Tibial nerve (tissue), 4 donors: ENCODE data around the gene KCTD16. TPM values are rescaled to one million over a fixed set of nuclear protein-coding genes. Genes with fewer than 3 reads are reported as not detected.

Experiments used
- DNase-seq, 2 donors: peaks; one replicate each; pipeline ENCODE4 v3.0.0-alpha.2; 2019; ENCODE audit warnings: low spot score in 2 of 2
- H3K27ac ChIP-seq, 4 donors: fragments of 200-600 bp; sonication (generic) in 3 of 4; one replicate each; pipeline ENCODE4 v1.5.1; 2017 to 2019; ENCODE audit warnings: mild to moderate bottlenecking in 1 of 4
- H3K27me3 ChIP-seq, 2 donors: fragments of 200-600 bp; sonication (generic) in 1 of 2; one replicate each; pipeline versions ENCODE4 v1.5.1 to v1.6.0; 2017 to 2019
- H3K36me3 ChIP-seq, 3 donors: fragments of 200-600 bp; sonication (generic); one replicate each; pipeline ENCODE4 v1.5.1; 2018 to 2019
- H3K4me1 ChIP-seq, 4 donors: fragments of 200-600 bp; sonication (generic) in 3 of 4; one replicate each; pipeline ENCODE4 v1.5.1; 2017 to 2019
- H3K4me3 ChIP-seq, 4 donors: fragments of 200-600 bp; sonication (generic) in 3 of 4; one replicate each; pipeline ENCODE4 v1.5.1; 2017 to 2019; ENCODE audit warnings: mild to moderate bottlenecking in 1 of 4, moderate library complexity in 1 of 4
- H3K9me3 ChIP-seq, 4 donors: fragments of 200-600 bp; sonication (generic) in 3 of 4; one replicate each; pipeline ENCODE4 v1.5.1; 2017 to 2019
- EP300 ChIP-seq, 2 donors: sonication (generic); formaldehyde crosslinking; IDR thresholded peaks; one replicate each; pipeline ENCODE4 v1.6.1; 2017; ENCODE audit warnings: antibody characterized with exemption in 2 of 2, mild to moderate bottlenecking in 1 of 2
- POLR2A ChIP-seq, 2 donors: fragments of 450-650 bp; IDR thresholded peaks; one replicate each; pipeline ENCODE4 v1.6.1; 2017; ENCODE audit warnings: antibody characterized with exemption in 2 of 2, mild to moderate bottlenecking in 2 of 2, moderate library complexity in 2 of 2
- WGBS, 2 donors: methylation state at CpG; one replicate each; pipeline ENCODE4 v1.1.5; 2018; 5-methylcytosine and 5-hydroxymethylcytosine counted together
- total RNA-seq, 4 donors: library from RNA; depleted of rRNA; stranded (reverse); fragments of >200 nt; gene quantifications; one replicate each; pipeline ENCODE4 v1.1.0, GENCODE V29; 2016
- TF ChIP-seq, protein P1 (sequence below), 5 experiments: fragments of 200-600 bp in 3 of 5; fragments of 450-650 bp in 2 of 5; sonication (generic) in 3 of 5; IDR thresholded peaks; one replicate each; pipeline ENCODE4 v1.5.1; 2016 to 2019; ENCODE audit warnings: antibody characterized with exemption in 5 of 5, mild to moderate bottlenecking in 3 of 5, moderate library complexity in 2 of 5

The KCTD16 gene
- total RNA-seq, 4 donors from 2014 or later = under 0.01 to 0.44 (median 0.41) TPM

DNA sequence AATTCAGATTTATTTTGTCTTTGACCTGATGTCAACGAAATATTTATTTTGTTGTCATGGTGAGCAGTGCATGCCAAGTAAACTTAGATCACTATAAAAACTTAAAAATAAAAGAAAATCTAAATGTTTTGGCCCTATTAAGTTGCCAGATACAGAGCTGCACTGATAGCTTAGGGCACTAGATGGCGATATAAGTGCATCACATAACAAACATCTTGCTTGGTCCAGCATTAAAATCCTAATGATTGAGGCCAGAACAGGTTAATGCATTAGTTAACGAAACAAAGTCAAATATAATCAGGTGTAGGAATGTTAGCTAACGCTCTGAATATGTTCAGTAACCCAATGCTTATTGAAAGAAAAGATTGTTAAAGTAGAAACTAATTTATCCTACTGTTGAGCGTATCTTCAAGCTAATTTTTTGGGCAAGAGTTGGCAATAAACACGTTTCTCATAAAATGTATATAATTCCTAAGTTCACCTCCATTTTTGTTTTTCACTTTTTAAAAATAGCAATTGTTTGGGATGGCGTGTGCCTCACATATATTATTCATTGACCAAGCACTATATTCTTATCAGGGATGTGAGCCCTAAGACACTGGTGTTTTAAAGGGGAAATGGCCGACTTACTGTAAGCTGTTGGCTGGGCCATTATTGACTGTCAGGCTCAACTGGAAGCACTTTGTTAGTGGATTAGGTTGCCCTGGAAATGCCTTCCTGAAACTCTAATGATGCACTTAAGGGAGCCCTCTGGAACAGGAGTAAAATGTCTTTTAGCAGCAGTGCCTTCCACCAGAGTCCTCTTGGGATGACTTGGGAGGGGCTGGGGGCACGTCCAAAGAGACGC, 33.3 kb downstream of the KCTD16 start:
- no peaks in the 10 kb centered on the region for H3K9me3 ChIP-seq
- TF ChIP-seq POLR2A (IDR thresholded peaks at IDR 0.05) = no peak
- TF ChIP-seq, protein P1, sequence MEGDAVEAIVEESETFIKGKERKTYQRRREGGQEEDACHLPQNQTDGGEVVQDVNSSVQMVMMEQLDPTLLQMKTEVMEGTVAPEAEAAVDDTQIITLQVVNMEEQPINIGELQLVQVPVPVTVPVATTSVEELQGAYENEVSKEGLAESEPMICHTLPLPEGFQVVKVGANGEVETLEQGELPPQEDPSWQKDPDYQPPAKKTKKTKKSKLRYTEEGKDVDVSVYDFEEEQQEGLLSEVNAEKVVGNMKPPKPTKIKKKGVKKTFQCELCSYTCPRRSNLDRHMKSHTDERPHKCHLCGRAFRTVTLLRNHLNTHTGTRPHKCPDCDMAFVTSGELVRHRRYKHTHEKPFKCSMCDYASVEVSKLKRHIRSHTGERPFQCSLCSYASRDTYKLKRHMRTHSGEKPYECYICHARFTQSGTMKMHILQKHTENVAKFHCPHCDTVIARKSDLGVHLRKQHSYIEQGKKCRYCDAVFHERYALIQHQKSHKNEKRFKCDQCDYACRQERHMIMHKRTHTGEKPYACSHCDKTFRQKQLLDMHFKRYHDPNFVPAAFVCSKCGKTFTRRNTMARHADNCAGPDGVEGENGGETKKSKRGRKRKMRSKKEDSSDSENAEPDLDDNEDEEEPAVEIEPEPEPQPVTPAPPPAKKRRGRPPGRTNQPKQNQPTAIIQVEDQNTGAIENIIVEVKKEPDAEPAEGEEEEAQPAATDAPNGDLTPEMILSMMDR (IDR thresholded peaks at IDR 0.05) = peak; percentile 64 to 82 (median 79)
- H3K4me1 ChIP-seq = peaks cover 0 to 18% (median 3%) of the 10 kb centered on the region in 4 donors
- peak; percentile 20 to 87 for DNase-seq
- H3K4me3 ChIP-seq = no peak overlapping the region
- no peak overlapping the region for H3K27ac ChIP-seq
- peaks cover 0 to 37% of the 10 kb centered on the region in 2 donors for H3K27me3 ChIP-seq
- 40% methylated on average over 10 of the region's 10 CpGs for WGBS, 2 donors
- no peaks in the 10 kb centered on the region for H3K36me3 ChIP-seq

DNA sequence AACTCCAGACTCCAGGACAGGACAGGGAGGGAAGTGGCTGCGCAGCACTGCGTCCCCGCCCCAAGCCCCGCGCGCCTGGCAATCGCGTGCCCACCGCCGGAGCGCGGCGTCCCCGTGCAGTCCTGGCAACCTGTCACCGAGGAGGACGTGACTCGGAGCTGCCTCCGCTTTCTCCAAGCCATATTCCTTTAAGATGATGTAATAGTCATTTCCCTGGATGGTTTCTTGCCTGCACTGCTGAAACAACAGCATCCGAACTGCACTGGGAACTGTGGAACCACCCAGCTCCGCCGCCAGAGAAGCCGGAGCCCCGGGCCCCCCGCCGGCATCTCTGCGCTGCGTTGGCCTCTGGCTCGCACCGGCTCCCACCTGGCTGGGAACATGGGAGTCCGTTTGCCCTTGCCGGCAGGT, 34.5 kb downstream of the KCTD16 start:
- TF ChIP-seq, protein P1 (IDR thresholded peaks at IDR 0.05) = no peak
- no peak for TF ChIP-seq EP300 (IDR thresholded peaks at IDR 0.05)
- TF ChIP-seq POLR2A (IDR thresholded peaks at IDR 0.05) = no peak
- H3K27me3 ChIP-seq = peaks cover 0 to 37% of the 10 kb centered on the region in 2 donors
- DNase-seq = no peak
- H3K27ac ChIP-seq = no peak overlapping the region
- H3K4me1 ChIP-seq = peaks cover 0 to 18% (median 3%) of the 10 kb centered on the region in 4 donors
- whole genome bisulfite sequencing, 2 donors = 1% methylated on average over 21 to 31 of the region's 31 CpGs
- no peaks in the 10 kb centered on the region for H3K9me3 ChIP-seq
- H3K4me3 ChIP-seq = peak overlapping the region in 2 of 4 donors; percentile 2 to 38
- no peaks in the 10 kb centered on the region for H3K36me3 ChIP-seq

DNA sequence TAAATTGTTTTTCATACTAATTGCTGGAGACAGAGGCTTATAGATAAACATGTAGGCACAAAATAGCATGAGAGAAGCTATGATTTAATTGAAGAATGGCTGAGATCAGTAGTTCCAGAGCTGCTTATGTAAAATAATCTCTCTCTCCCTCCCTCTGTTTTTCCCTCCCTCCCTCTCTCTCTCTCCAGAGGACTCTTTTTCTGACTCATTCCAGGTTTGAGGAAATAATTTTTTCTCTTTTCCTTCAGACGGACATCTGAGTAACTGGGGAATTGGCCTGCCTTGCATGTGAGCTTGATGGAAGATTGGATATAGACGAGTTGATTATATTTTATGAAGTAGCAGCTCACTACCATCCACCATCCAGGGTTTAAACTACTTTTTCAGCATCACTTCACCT, 35.5 kb downstream of the KCTD16 start:
- TF ChIP-seq EP300 (IDR thresholded peaks at IDR 0.05) (no peak), POLR2A (IDR thresholded peaks at IDR 0.05) (no peak)
- TF ChIP-seq, protein P1 (IDR thresholded peaks at IDR 0.05) = no peak
- H3K27ac ChIP-seq = no peak overlapping the region
- no peaks in the 10 kb centered on the region for H3K9me3 ChIP-seq
- H3K27me3 ChIP-seq = peaks cover 0 to 34% of the 10 kb centered on the region in 2 donors
- no peak overlapping the region for H3K4me3 ChIP-seq
- H3K4me1 ChIP-seq = peaks cover 0 to 18% (median 3%) of the 10 kb centered on the region in 4 donors
- 48 to 52% methylated on average over 2 of the region's 2 CpGs for WGBS, 2 donors
- H3K36me3 ChIP-seq = no peaks in the 10 kb centered on the region
- DNase-seq = no peak

DNA sequence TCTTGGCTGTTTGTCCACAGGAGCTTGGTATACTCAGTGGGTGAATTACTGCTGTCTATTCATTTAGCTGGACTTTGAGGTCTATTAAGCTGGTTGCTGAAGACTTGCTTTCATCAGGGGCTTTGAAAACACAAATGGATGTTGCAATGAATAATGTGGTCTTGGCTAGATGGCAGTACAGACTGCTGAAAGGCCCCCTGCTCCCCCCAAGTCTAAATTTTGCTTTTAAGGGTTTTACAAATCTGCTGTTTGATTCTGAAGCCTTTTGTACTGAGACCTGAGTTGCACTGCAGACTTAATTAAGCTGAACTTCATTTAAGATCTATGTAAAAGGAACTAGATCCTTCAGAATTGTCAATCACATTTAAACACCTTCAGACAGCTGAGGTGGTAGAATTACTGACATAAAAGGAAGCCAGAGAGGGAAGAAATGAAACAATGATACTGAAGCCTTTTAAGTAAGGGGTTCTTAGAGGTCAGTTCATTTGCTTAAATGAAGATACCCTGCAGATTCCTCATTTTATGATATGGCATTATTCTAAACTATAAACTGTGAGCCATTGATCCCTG, 37.3 kb downstream of the KCTD16 start:
- no peak for TF ChIP-seq EP300 (IDR thresholded peaks at IDR 0.05)
- no peak for TF ChIP-seq POLR2A (IDR thresholded peaks at IDR 0.05)
- TF ChIP-seq, protein P1 (IDR thresholded peaks at IDR 0.05) = no peak
- H3K27ac ChIP-seq = no peak overlapping the region
- peaks cover 0 to 13% (median 3%) of the 10 kb centered on the region in 4 donors for H3K4me1 ChIP-seq
- DNase-seq = no peak
- no peaks in the 10 kb centered on the region for H3K9me3 ChIP-seq
- peaks cover 0 to 32% of the 10 kb centered on the region in 2 donors for H3K27me3 ChIP-seq
- no peaks in the 10 kb centered on the region for H3K36me3 ChIP-seq
- H3K4me3 ChIP-seq = no peak overlapping the region

DNA sequence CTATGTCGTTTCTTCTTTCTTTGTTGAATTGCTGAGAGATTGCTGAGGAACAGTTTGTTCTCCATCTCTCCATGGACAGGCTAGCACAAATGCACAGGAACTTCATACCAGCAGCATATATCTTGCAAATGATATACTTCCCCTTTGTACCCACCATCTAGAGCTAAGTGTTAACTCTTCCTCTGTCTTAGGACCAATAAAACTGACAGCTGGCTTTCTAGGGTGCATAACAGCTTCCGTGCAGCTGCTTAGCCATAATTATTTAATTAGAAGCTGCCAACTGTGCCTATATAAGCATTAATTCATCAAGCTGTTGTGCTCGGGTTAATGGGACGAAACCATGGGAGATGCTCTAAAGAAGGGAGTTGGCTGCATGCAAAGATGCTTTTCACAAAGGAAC, 38.7 kb downstream of the KCTD16 start:
- H3K27ac ChIP-seq = no peak overlapping the region
- H3K4me3 ChIP-seq = no peak overlapping the region
- no peaks in the 10 kb centered on the region for H3K9me3 ChIP-seq
- TF ChIP-seq EP300 (IDR thresholded peaks at IDR 0.05) (no peak), POLR2A (IDR thresholded peaks at IDR 0.05) (no peak)
- TF ChIP-seq, protein P1 (IDR thresholded peaks at IDR 0.05) = no peak
- no peaks in the 10 kb centered on the region for H3K36me3 ChIP-seq
- peaks cover 0 to 29% of the 10 kb centered on the region in 2 donors for H3K27me3 ChIP-seq
- DNase-seq = no peak
- H3K4me1 ChIP-seq = peaks cover 0 to 9% (median 3%) of the 10 kb centered on the region in 4 donors
- 58 to 61% methylated on average over 4 of the region's 4 CpGs for WGBS, 2 donors
